ENCODE results near the gene PIK3CG. TPM values are rescaled to one million over a fixed set of nuclear protein-coding genes. Genes with fewer than 3 reads are reported as not detected.
A peak's percentile ranks its signal among the peaks of the same experiment; 100 is the strongest.
"Not testable (repeated sequence)": the region's sequence is repeated elsewhere in the genome, so short reads cannot be mapped to it uniquely, and the experiment has no call there.

Gene PIK3CG
- total RNA-seq (3.3 TPM), polyA plus RNA-seq (ENCODE audit: insufficient read depth in 1 of 8, insufficient read length in 8 of 8, low replicate concordance in 1 of 8) (1 to 10 TPM; 2.0 to 4.3 (median 2.5) TPM)
- long read RNA-seq, donor 1: 0 reads
- long read RNA-seq, donor 2: 0 reads
- long read RNA-seq, donor 3: 0 reads
- long read RNA-seq, donor 4, full-length matches to known transcripts: 1 of 1 reads
- long read RNA-seq, donor 4, partial matches to known transcripts: 0 of 1 reads
- long read RNA-seq, donor 4, other reads (novel, unspliced or antisense): 0 of 1 reads
- long read RNA-seq, donor 5: 0 reads
- long read RNA-seq, donor 6: 0 reads
- long read RNA-seq, donor 7: 0 reads
- long read RNA-seq, donor 8: 0 reads
- long read RNA-seq, donor 9: 0 reads
- long read RNA-seq, donor 10: 0 reads
- long read RNA-seq, donor 11: 0 reads

GRCh38 chr7:106865130-106866041 lies at the start of gene PIK3CG:
TSS of gene PIK3CG (plus strand) at chr7:106865282. CDS start at chr7:106867562, 2,280 bp downstream.
- peak within 1 kb of the TSS; percentile 42 for H3K27ac ChIP-seq (ENCODE audit: low read length)
- DNase-seq: peak; percentile 66
- H3K27me3 ChIP-seq (ENCODE audit: control insufficient read depth, insufficient read depth, low read length): no peaks in the 10 kb centered on the region
- no peaks in the 10 kb centered on the region for H3K4me1 ChIP-seq (ENCODE audit: control insufficient read depth, insufficient read depth, low read length)
- H3K9me3 ChIP-seq (replicated peaks; ENCODE audit: control insufficient read depth, low read depth, low read length): no peaks in the 10 kb centered on the region
- WGBS (ENCODE audit: insufficient coverage): 80% methylated on average over 2 of the region's 13 CpGs
- peak within 1 kb of the TSS; percentile 24 for H3K4me3 ChIP-seq (ENCODE audit: low read length)
- no peaks in the 10 kb centered on the region for H3K36me3 ChIP-seq (ENCODE audit: control insufficient read depth, insufficient read depth, low read length)

DNA sequence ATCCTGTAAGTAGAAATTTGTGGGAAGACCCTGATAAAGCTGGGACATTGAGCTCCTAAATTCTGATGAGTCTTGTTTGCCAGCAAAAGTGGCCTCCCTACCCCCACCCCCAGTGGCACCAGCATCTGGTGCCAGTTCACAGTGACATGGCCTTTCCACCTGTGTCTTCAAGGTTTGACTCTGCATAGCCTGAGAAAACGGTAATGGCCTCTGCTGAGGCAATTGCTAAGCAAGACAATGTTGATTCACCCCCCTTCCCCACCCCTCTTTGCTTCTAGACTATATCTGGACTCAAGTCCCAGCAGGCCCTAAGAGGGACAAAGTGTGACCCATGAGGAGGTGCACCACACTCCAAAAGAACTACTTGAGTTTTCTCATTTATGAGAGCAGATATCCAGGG lies 48.0 kb upstream of the PIK3CG start:
- no peak for DNase-seq
- no peak overlapping the region for H3K4me3 ChIP-seq (ENCODE audit: low read length)
- no peaks in the 10 kb centered on the region for H3K4me1 ChIP-seq (ENCODE audit: control insufficient read depth, insufficient read depth, low read length)
- no peaks in the 10 kb centered on the region for H3K9me3 ChIP-seq (replicated peaks; ENCODE audit: control insufficient read depth, low read depth, low read length)
- no peaks in the 10 kb centered on the region for H3K27me3 ChIP-seq (ENCODE audit: control insufficient read depth, insufficient read depth, low read length)
- no peak overlapping the region for H3K27ac ChIP-seq (ENCODE audit: low read length)
- WGBS (ENCODE audit: insufficient coverage): 83% methylated on average over 1 of the region's 1 CpG
- no peaks in the 10 kb centered on the region for H3K36me3 ChIP-seq (ENCODE audit: control insufficient read depth, insufficient read depth, low read length)

DNA sequence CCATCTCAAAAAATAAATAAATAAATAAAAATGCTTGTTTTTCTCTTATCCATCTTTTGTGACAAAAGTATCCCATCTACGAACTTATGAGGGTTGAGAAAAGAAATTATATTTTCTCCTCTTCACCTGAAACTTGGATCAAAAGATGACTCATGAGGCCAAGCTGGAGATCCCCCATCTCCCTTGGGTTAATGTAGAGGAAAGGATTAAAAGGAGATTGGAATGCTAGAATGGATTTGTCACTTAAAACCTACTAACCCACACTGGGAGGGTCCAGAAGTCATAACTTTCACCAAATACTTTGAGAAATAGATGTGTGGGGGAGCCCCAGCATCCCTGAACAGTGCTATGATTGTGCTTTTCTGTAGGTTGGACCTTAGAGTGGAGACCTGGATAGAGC lies 46.3 kb upstream of the PIK3CG start:
- WGBS (ENCODE audit: insufficient coverage): no CpG with 5 or more reads among the region's 1 CpG
- no peak overlapping the region for H3K4me3 ChIP-seq (ENCODE audit: low read length)
- DNase-seq: no peak
- H3K36me3 ChIP-seq (ENCODE audit: control insufficient read depth, insufficient read depth, low read length): no peaks in the 10 kb centered on the region
- H3K27ac ChIP-seq (ENCODE audit: low read length): no peak overlapping the region
- no peaks in the 10 kb centered on the region for H3K4me1 ChIP-seq (ENCODE audit: control insufficient read depth, insufficient read depth, low read length)
- H3K27me3 ChIP-seq (ENCODE audit: control insufficient read depth, insufficient read depth, low read length): no peaks in the 10 kb centered on the region
- no peaks in the 10 kb centered on the region for H3K9me3 ChIP-seq (replicated peaks; ENCODE audit: control insufficient read depth, low read depth, low read length)

DNA sequence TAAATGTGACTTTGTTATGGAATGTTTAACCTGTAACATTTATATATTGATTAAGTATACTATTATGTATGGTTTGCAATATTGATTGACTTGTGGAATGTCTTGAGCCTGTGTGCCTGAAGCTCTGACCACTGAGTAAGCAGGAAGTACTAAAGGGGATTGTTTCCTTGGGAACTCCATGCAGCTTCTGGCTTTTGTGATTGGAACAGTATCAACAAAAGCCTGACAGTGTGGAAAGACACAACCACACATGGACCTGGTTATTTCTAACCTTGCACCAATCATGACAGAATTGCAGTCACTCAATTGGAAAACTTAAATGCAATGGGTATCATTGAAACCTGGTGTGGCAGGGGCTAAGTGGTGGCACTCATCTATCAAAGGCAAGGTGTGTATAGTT lies 45.5 kb upstream of the PIK3CG start:
- DNase-seq: no peak
- H3K4me1 ChIP-seq (ENCODE audit: control insufficient read depth, insufficient read depth, low read length): no peaks in the 10 kb centered on the region
- no peak overlapping the region for H3K4me3 ChIP-seq (ENCODE audit: low read length)
- no peak overlapping the region for H3K27ac ChIP-seq (ENCODE audit: low read length)
- no peaks in the 10 kb centered on the region for H3K27me3 ChIP-seq (ENCODE audit: control insufficient read depth, insufficient read depth, low read length)
- no peaks in the 10 kb centered on the region for H3K9me3 ChIP-seq (replicated peaks; ENCODE audit: control insufficient read depth, low read depth, low read length)
- H3K36me3 ChIP-seq (ENCODE audit: control insufficient read depth, insufficient read depth, low read length): no peaks in the 10 kb centered on the region

DNA sequence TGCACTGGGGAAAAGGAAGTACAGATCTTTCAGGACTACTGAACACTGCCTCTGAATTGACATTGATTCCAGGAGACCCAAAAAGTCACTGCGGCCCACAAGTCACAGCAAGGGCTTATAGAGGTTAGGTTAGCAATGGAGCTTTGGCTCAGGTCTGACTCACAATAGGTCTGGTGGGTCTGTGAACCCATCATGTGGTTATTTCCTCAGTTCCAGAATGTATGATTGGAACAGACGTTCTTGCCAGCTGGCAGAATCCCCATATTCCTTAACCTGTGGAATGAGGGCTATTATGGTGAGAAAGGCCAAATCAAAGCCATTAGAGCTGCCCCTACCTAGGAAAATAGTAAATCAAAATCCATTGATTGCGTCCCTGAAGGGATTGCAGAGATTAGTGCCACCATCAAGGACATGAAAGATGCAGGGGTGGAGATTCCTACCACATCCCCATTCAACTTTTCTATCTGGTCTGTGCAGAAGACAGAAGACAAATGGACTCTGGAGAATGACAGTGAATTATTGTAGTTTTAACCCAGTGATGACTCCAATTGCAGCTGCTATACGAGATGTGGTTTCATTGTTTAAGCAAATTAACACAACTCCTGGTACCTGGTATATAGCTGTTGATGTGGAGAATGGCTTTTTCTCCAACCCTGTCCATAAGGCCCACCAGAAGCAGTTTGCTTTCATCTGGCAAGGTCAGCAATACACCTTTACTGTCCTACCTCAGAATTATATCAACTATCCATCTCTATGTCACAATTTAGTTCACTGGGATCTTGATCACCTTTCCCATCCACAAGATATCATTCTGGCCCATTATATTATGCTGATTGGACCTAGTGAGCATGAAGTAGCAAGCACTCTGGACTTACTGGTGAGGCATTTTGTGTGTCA lies 44.5 kb upstream of the PIK3CG start:
- H3K27ac ChIP-seq (ENCODE audit: low read length): no peak overlapping the region
- H3K4me1 ChIP-seq (ENCODE audit: control insufficient read depth, insufficient read depth, low read length): no peaks in the 10 kb centered on the region
- no peaks in the 10 kb centered on the region for H3K36me3 ChIP-seq (ENCODE audit: control insufficient read depth, insufficient read depth, low read length)
- H3K9me3 ChIP-seq (replicated peaks; ENCODE audit: control insufficient read depth, low read depth, low read length): no peaks in the 10 kb centered on the region
- DNase-seq: no peak
- no peak overlapping the region for H3K4me3 ChIP-seq (ENCODE audit: low read length)
- 80% methylated on average over 1 of the region's 4 CpGs for WGBS (ENCODE audit: insufficient coverage)
- H3K27me3 ChIP-seq (ENCODE audit: control insufficient read depth, insufficient read depth, low read length): no peaks in the 10 kb centered on the region

DNA sequence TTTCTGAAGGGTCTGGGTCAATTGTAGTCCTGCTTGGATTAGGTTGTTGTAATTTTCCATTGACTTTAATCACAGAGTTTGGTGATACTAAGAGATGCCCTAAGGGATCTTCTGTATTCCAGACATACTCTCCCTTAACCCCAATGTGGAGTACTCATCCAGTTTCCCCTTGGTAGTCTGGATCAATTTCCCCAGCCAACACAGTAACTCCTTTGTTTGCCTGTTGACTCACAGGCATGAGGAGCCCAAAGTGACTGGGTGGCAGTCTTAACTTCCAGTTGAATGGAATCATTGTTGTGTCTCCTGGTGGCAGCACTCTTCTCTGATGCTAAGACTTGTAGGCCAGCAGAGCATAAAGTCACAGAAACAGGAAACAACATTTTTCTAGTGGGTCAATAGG lies 41.5 kb upstream of the PIK3CG start:
- H3K4me3 ChIP-seq (ENCODE audit: low read length): no peak overlapping the region
- H3K9me3 ChIP-seq (replicated peaks; ENCODE audit: control insufficient read depth, low read depth, low read length): no peaks in the 10 kb centered on the region
- no peak overlapping the region for H3K27ac ChIP-seq (ENCODE audit: low read length)

DNA sequence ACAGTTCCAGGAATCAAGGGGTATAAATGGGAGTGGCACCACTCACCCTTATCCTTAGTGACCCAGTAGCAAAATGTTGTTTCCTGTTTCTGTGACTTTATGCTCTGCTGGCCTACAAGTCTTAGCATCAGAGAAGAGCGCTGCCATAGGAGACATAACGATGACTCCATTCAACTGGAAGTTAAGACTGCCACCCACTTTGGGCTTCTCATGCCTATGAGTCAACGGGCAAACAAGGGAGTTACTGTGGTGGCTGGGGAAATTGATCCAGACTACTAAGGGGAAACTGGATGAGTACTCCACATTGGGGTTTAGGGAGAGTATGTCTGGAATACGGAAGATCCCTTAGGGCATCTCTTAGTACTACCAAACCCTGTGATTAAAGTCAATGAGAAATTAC lies 40.6 kb upstream of the PIK3CG start:
- 98% methylated on average over 3 of the region's 4 CpGs for WGBS (ENCODE audit: insufficient coverage)
- H3K9me3 ChIP-seq (replicated peaks; ENCODE audit: control insufficient read depth, low read depth, low read length): no peaks in the 10 kb centered on the region
- H3K36me3 ChIP-seq (ENCODE audit: control insufficient read depth, insufficient read depth, low read length): no peaks in the 10 kb centered on the region
- H3K27me3 ChIP-seq (ENCODE audit: control insufficient read depth, insufficient read depth, low read length): no peaks in the 10 kb centered on the region
- DNase-seq: no peak
- H3K4me3 ChIP-seq (ENCODE audit: low read length): no peak overlapping the region
- no peak overlapping the region for H3K27ac ChIP-seq (ENCODE audit: low read length)
- H3K4me1 ChIP-seq (ENCODE audit: control insufficient read depth, insufficient read depth, low read length): no peaks in the 10 kb centered on the region

More for the DNA sequence above, 41.5 kb upstream of the PIK3CG start:
- no peaks in the 10 kb centered on the region for H3K27me3 ChIP-seq (ENCODE audit: control insufficient read depth, insufficient read depth, low read length)
- DNase-seq: no peak
- H3K4me1 ChIP-seq (ENCODE audit: control insufficient read depth, insufficient read depth, low read length): no peaks in the 10 kb centered on the region
- no peaks in the 10 kb centered on the region for H3K36me3 ChIP-seq (ENCODE audit: control insufficient read depth, insufficient read depth, low read length)

DNA sequence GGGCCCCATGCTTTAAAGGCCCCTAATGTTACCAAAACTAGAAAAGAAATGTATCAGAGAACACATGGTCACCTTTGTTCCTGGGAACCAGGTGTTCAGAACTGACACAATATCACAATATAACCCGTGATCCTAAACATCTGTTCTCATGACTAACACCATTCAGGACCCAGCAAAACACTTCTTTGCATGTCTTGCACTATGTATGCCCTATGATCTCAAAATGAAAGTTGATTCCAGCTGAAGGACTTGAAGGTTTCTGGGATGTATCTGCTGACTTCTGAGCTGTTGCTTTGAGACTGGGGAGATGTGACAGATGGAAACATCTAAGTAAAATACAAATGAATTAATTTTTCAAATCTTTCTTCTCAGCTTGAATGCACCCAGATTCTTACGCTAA lies 37.5 kb upstream of the PIK3CG start:
- Histone ChIP-seq H3K36me3 (ENCODE audit: control insufficient read depth, insufficient read depth, low read length) (no peaks in the 10 kb centered on the region), H3K27me3 (ENCODE audit: control insufficient read depth, insufficient read depth, low read length) (no peaks in the 10 kb centered on the region), H3K27ac (ENCODE audit: low read length) (no peak overlapping the region), H3K4me1 (ENCODE audit: control insufficient read depth, insufficient read depth, low read length) (no peaks in the 10 kb centered on the region), H3K9me3 (replicated peaks; ENCODE audit: control insufficient read depth, low read depth, low read length) (no peaks in the 10 kb centered on the region), H3K4me3 (ENCODE audit: low read length) (no peak overlapping the region)
- DNase-seq: no peak
- no CpG with 5 or more reads among the region's 2 CpGs for WGBS (ENCODE audit: insufficient coverage)

DNA sequence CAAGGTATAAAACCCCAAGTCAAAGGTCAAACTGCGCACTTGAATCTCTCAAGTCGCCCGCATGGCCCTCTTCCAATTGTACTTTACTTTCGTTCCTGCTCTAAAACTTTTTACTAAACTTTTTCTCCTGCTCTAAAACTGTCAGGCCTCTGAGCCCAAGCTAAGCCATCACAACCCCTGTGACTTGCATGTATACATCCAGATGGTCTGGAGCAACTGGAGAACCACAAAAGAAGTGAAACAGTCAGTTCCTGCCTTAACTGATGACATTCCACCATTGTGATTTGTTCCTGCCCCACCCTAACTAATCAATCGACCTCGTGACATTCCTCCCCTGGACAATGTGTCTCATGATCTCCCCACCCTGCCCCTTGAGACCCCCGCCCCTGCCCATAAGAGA lies 35.6 kb upstream of the PIK3CG start:
- Histone ChIP-seq H3K4me1 (ENCODE audit: control insufficient read depth, insufficient read depth, low read length) (no peaks in the 10 kb centered on the region), H3K27ac (ENCODE audit: low read length) (no peak overlapping the region), H3K27me3 (ENCODE audit: control insufficient read depth, insufficient read depth, low read length) (no peaks in the 10 kb centered on the region), H3K4me3 (ENCODE audit: low read length) (no peak overlapping the region), H3K36me3 (ENCODE audit: control insufficient read depth, insufficient read depth, low read length) (no peaks in the 10 kb centered on the region), H3K9me3 (replicated peaks; ENCODE audit: control insufficient read depth, low read depth, low read length) (no peaks in the 10 kb centered on the region)
- DNase-seq: no peak
- WGBS (ENCODE audit: insufficient coverage): 88% methylated on average over 7 of the region's 7 CpGs

DNA sequence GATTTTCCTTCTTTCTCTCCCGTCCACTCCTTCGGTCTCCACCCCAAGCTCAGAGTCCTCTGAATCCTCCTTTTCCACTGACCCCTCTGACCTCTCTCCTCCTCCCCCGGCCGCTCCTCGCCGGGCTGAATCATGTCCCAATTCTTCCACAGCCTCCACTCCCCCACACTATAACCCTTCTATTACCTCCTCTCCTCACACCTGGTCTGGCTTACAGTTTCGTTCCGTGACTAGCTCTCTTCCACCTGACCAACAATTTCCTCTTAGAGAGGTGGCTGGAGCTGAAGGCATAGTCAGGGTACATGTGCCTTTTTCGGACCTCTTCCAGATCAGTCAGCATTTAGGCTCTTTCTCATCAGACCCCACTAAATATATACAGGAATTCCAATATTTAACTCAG lies 34.2 kb upstream of the PIK3CG start:
- H3K27ac ChIP-seq (ENCODE audit: low read length); H3K4me1 ChIP-seq (ENCODE audit: control insufficient read depth, insufficient read depth, low read length); H3K36me3 ChIP-seq (ENCODE audit: control insufficient read depth, insufficient read depth, low read length); DNase-seq; H3K4me3 ChIP-seq (ENCODE audit: low read length); H3K27me3 ChIP-seq (ENCODE audit: control insufficient read depth, insufficient read depth, low read length); H3K9me3 ChIP-seq (replicated peaks; ENCODE audit: control insufficient read depth, low read depth, low read length): not testable (repeated sequence)
- 83% methylated on average over 9 of the region's 9 CpGs for WGBS (ENCODE audit: insufficient coverage)

All from muscle of leg (tissue), 16 donors.